MM.1S (cell line): ENCODE results near the gene C17orf58.
"Not testable (repeated sequence)": the region's sequence is repeated elsewhere in the genome, so short reads cannot be mapped to it uniquely, and the experiment has no call there.

Experiments
- DNase-seq: peaks from one replicate; pipeline ENCODE4 v3.0.0-alpha.2; 2015
- H2AFZ ChIP-seq: fragments of 300-600 bp; sonication (generic); 2 replicates; pipeline ENCODE4 v1.6.0; 2016; ENCODE audit warnings: antibody characterized with exemption, low read length
- H3F3A ChIP-seq: fragments of 300-600 bp; sonication (generic); 2 replicates; pipeline ENCODE4 v1.6.1; 2016; ENCODE audit warnings: mild to moderate bottlenecking, antibody characterized with exemption, low read length, moderate library complexity, mixed read lengths; ENCODE audit not compliant: insufficient read depth
- H3K27ac ChIP-seq: fragments of 300-600 bp; sonication (generic); 2 replicates; pipeline ENCODE4 v1.5.1; 2016; ENCODE audit warnings: mild to moderate bottlenecking, low read length
- H3K27me3 ChIP-seq: fragments of 300-600 bp; sonication (generic); replicated peaks from 2 replicates; pipeline ENCODE4 v1.6.0; 2016; ENCODE audit warnings: low read length; ENCODE audit not compliant: insufficient read depth
- H3K36me3 ChIP-seq: fragments of 300-600 bp; sonication (generic); replicated peaks from 2 replicates; pipeline ENCODE4 v1.6.1; 2016; ENCODE audit warnings: mild to moderate bottlenecking, low read length, mixed read lengths; ENCODE audit not compliant: insufficient read depth
- H3K4me1 ChIP-seq: fragments of 300-600 bp; sonication (generic); 2 replicates; pipeline ENCODE4 v1.6.1; 2016; ENCODE audit warnings: low read length, mixed read lengths
- H3K4me2 ChIP-seq: fragments of 300-600 bp; sonication (generic); 2 replicates; pipeline ENCODE4 v1.6.0; 2016; ENCODE audit warnings: low read depth, low read length
- H3K4me3 ChIP-seq: fragments of 300-600 bp; sonication (generic); 2 replicates; pipeline ENCODE4 v1.5.1; 2016; ENCODE audit warnings: low read length, mixed read lengths
- H3K79me2 ChIP-seq: fragments of 300-600 bp; sonication (generic); 2 replicates; pipeline ENCODE4 v1.6.1; 2016; ENCODE audit warnings: mixed run types, low read length, mixed read lengths
- H3K9ac ChIP-seq: fragments of 300-600 bp; sonication (generic); 2 replicates; pipeline ENCODE4 v1.6.1; 2016; ENCODE audit warnings: low read length, mixed read lengths
- H3K9me2 ChIP-seq: fragments of 300-600 bp; sonication (generic); replicated peaks from 2 replicates; pipeline ENCODE4 v1.6.1; 2016; ENCODE audit warnings: mild to moderate bottlenecking, low read length, mixed read lengths; ENCODE audit not compliant: insufficient read depth
- H3K9me3 ChIP-seq: fragments of 300-600 bp; sonication (generic); replicated peaks from 2 replicates; pipeline ENCODE4 v1.6.1; 2016; ENCODE audit warnings: mild to moderate bottlenecking, low read length, mixed read lengths; ENCODE audit not compliant: insufficient read depth
- H4K20me1 ChIP-seq: fragments of 300-600 bp; sonication (generic); 2 replicates; pipeline ENCODE4 v1.6.1; 2016; ENCODE audit warnings: mild to moderate bottlenecking, low read length, moderate library complexity, mixed read lengths; ENCODE audit not compliant: insufficient read depth
- EZH2 ChIP-seq: fragments of 300-600 bp; sonication (generic); optimal IDR thresholded peaks from 2 replicates; pipeline ENCODE3; 2017; ENCODE audit warnings: low read depth, mild to moderate bottlenecking, antibody characterized with exemption, low read length, mixed read lengths
- EZH2phosphoT487 ChIP-seq: fragments of 300-600 bp; sonication (generic); IDR thresholded peaks from 2 replicates; pipeline ENCODE4 v1.6.1; 2018; ENCODE audit warnings: antibody characterized with exemption, low read length
- TF ChIP-seq, protein P1 (sequence below): fragments of 300-600 bp; sonication (generic); IDR thresholded peaks from 2 replicates; pipeline ENCODE4 v1.5.1; 2016; ENCODE audit warnings: antibody characterized with exemption, low read length, mixed read lengths

Gene C17orf58

DNA sequence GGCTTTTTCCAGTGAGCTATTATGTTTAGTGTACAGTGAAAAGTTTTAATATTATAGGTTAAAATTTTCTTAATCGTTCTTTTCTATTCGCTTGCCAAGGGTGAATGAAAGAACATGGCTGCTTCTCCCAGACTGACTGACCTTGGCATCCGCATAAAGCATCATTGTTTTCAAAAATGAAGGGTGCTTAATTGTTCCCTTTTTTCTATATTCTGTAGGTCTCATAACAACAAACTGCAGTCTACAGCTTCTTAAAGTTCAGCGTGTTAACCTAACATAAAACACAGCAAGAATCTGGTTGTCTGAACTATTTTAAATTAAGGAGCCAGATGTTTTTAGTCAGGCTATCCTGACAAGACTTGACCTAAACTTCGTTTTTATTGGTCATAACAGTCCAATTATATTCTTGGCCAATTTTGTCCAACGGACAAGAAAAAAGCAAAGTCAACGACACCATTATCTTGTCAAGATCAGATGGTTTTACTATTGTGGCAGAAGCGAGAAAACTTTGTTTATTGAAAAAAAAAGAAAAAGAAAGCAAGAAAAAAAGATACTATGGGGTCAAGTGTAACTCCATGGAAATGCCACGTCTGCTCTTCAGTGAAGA lies 14.1 kb downstream of the C17orf58 start:
- Histone ChIP-seq H3K4me3 (no peak overlapping the region), H3K4me1 (no peaks in the 10 kb centered on the region), H3K9me3 (no peaks in the 10 kb centered on the region), H3K27ac (no peak overlapping the region), H3K36me3 (no peaks in the 10 kb centered on the region), H2AFZ (no peak overlapping the region), H4K20me1 (no peaks in the 10 kb centered on the region), H3K4me2 (no peak overlapping the region), H3K79me2 (no peaks in the 10 kb centered on the region), H3F3A (no peaks in the 10 kb centered on the region), H3K27me3 (no peaks in the 10 kb centered on the region), H3K9me2 (no peaks in the 10 kb centered on the region), H3K9ac (no peak overlapping the region)
- TF ChIP-seq, protein P1, sequence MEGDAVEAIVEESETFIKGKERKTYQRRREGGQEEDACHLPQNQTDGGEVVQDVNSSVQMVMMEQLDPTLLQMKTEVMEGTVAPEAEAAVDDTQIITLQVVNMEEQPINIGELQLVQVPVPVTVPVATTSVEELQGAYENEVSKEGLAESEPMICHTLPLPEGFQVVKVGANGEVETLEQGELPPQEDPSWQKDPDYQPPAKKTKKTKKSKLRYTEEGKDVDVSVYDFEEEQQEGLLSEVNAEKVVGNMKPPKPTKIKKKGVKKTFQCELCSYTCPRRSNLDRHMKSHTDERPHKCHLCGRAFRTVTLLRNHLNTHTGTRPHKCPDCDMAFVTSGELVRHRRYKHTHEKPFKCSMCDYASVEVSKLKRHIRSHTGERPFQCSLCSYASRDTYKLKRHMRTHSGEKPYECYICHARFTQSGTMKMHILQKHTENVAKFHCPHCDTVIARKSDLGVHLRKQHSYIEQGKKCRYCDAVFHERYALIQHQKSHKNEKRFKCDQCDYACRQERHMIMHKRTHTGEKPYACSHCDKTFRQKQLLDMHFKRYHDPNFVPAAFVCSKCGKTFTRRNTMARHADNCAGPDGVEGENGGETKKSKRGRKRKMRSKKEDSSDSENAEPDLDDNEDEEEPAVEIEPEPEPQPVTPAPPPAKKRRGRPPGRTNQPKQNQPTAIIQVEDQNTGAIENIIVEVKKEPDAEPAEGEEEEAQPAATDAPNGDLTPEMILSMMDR, result no peak
- TF ChIP-seq EZH2phosphoT487 (no peak), EZH2 (no peak)
- no peak for DNase-seq

DNA sequence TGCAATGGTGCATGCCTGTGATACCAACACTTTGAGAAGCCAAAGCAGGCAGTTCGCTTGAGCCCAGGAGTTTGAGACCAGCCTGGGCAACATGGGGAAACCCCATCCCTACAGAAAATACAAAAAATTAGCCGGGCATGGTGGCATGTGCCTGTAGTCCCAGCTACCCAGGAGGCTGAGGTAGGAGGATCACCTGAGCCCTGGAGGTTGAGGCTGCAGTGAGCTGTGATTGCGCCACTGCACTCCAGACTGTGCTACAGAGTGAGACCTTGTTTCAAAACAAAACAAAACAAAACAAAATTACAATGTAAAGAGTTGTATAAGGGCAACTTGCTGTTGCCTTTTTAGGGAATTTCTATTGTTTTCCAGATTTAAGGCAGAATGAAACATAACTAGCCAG lies 15.4 kb downstream of the C17orf58 start:
- H3K36me3 ChIP-seq, H3K4me3 ChIP-seq, H3K79me2 ChIP-seq, H3K4me2 ChIP-seq, H3F3A ChIP-seq, H4K20me1 ChIP-seq, H3K9me2 ChIP-seq, H3K4me1 ChIP-seq, DNase-seq, H3K9me3 ChIP-seq, H3K27me3 ChIP-seq, H3K9ac ChIP-seq, H3K27ac ChIP-seq, H2AFZ ChIP-seq: not testable (repeated sequence)

DNA sequence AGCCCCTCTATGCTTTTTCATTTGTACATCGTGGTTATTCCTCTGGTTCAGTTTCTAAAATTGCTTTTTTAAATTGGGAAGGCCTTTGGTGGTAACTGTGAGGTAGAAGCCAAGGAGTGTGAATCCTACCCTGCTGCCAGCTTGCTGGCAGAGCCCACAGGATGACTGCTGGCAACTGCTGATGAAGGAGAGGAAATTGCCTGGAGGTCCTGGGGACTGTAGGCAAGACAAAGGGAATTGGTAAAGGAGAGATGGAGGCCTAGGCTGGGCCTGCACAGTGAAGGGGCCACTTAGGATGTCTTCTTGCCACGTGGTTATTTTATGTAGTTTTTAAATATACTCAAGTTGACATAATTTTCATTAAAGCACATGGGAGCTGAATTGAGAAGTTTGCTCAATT lies 15.8 kb downstream of the C17orf58 start:
- no peak overlapping the region for H3K9ac ChIP-seq
- H3K9me2 ChIP-seq, result no peaks in the 10 kb centered on the region
- no peaks in the 10 kb centered on the region for H3K79me2 ChIP-seq
- no peak overlapping the region for H2AFZ ChIP-seq
- no peaks in the 10 kb centered on the region for H3F3A ChIP-seq
- no peak overlapping the region for H3K4me2 ChIP-seq
- H3K36me3 ChIP-seq, result no peaks in the 10 kb centered on the region
- H3K27me3 ChIP-seq, result no peaks in the 10 kb centered on the region
- H3K9me3 ChIP-seq, result no peaks in the 10 kb centered on the region
- no peak overlapping the region for H3K4me3 ChIP-seq
- DNase-seq, result no peak
- no peaks in the 10 kb centered on the region for H4K20me1 ChIP-seq
- no peak overlapping the region for H3K27ac ChIP-seq
- TF ChIP-seq, protein P1, result no peak
- TF ChIP-seq EZH2, result no peak
- TF ChIP-seq EZH2phosphoT487, result no peak
- no peaks in the 10 kb centered on the region for H3K4me1 ChIP-seq

DNA sequence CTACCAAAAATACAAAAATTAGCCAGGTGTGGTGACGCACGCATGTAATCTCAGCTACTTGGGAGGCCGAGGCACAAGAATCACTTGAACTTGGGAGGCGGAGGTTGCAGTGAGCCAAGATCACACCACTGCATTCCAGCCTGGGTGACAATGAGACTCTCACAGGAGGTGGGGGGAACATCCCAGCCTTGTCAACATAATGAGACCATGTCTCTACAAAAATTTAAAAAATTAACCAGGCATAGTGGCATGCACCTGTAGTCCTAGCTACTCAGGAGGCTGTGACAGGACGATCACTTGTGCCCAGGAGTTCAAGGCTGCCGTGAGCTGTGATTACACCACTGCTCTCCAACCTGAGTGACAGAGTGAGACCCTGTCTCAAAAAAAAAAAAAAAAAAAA lies 20.0 kb downstream of the C17orf58 start:
- H2AFZ ChIP-seq, H3K9me3 ChIP-seq, H3K4me2 ChIP-seq, H3K9me2 ChIP-seq, H3F3A ChIP-seq, H4K20me1 ChIP-seq, DNase-seq, H3K4me1 ChIP-seq, H3K79me2 ChIP-seq, H3K9ac ChIP-seq, H3K36me3 ChIP-seq, H3K27ac ChIP-seq, H3K4me3 ChIP-seq, H3K27me3 ChIP-seq: not testable (repeated sequence)
